ENCODE measurements around the gene LAMA1. TPM values are rescaled to one million over a fixed set of nuclear protein-coding genes. Genes with fewer than 3 reads are reported as not detected.

The LAMA1 gene
- total RNA-seq, 1 experiment from 2014 or later, result 23.4 TPM

Other genes starting within 250 kb of the LAMA1 start
- gene LRRC30, start 113.3 kb upstream of the LAMA1 start, total RNA-seq (2014; rRNA removed; shearing (Covaris generic); ENCODE audit: low replicate concordance), result not detected in 2 replicates

Data from Caki2 (cell line).